Measurements from ENCODE around the gene VTA1.

The VTA1 gene

GRCh38 chr6:142235272-142235671 lies 88.2 kb downstream of the VTA1 start:
- Histone ChIP-seq H3K9me3 (ENCODE audit: insufficient read depth, low read depth, low read length) (no peaks in the 10 kb centered on the region), H3K4me2 (ENCODE audit: low read length) (no peak overlapping the region), H4K8ac (ENCODE audit: low read depth, low read length) (no peak overlapping the region), H4K12ac (ENCODE audit: low read depth, low read length) (no peak overlapping the region), H2BK120ac (ENCODE audit: insufficient read depth, low read length, poor library complexity) (no peak overlapping the region), H2AFZ (ENCODE audit: insufficient read depth, low read length, poor library complexity) (no peak overlapping the region), H3K79me1 (ENCODE audit: low read length) (no peaks in the 10 kb centered on the region), H3K18ac (ENCODE audit: low read length) (no peak overlapping the region), H4K91ac (ENCODE audit: low read depth, low read length) (no peak overlapping the region), H3K79me2 (ENCODE audit: control insufficient read depth, insufficient read depth, low read length, poor library complexity) (no peaks in the 10 kb centered on the region), H3K4me3 (ENCODE audit: low read depth, low read length) (no peak overlapping the region), H3K23ac (ENCODE audit: low read length) (no peak overlapping the region), H3K9ac (ENCODE audit: low read length) (no peak overlapping the region), H3K4me1 (ENCODE audit: control insufficient read depth in 1 of 2, insufficient read depth in 2 of 2, low read length in 2 of 2) (no peaks in the 10 kb centered on the region), H3K14ac (ENCODE audit: low read length) (no peak overlapping the region), H2BK5ac (ENCODE audit: low read depth, low read length, poor library complexity) (no peak overlapping the region), H2BK12ac (ENCODE audit: low read length) (no peak overlapping the region), H3K4ac (ENCODE audit: low read depth, low read length) (no peak overlapping the region), H3K27me3 (ENCODE audit: insufficient read depth, low read length) (no peaks in the 10 kb centered on the region), H3K27ac (ENCODE audit: low read depth, low read length) (no peak overlapping the region), H2AK5ac (ENCODE audit: low read length) (no peak overlapping the region), H3K36me3 (ENCODE audit: control insufficient read depth in 1 of 2, insufficient read depth in 2 of 2, low read length in 2 of 2) (no peaks in the 10 kb centered on the region)
- DNase-seq: no peak
- WGBS (ENCODE audit: extremely low coverage, insufficient coverage, insufficient read length): no CpG with 5 or more reads among the region's 3 CpGs

GRCh38 chr6:142235791-142236190 lies 88.7 kb downstream of the VTA1 start:
- Histone ChIP-seq H3K18ac (ENCODE audit: low read length) (no peak overlapping the region), H3K14ac (ENCODE audit: low read length) (no peak overlapping the region), H2BK5ac (ENCODE audit: low read depth, low read length, poor library complexity) (no peak overlapping the region), H2AK5ac (ENCODE audit: low read length) (no peak overlapping the region), H2BK120ac (ENCODE audit: insufficient read depth, low read length, poor library complexity) (no peak overlapping the region), H3K23ac (ENCODE audit: low read length) (no peak overlapping the region), H4K12ac (ENCODE audit: low read depth, low read length) (no peak overlapping the region), H3K4ac (ENCODE audit: low read depth, low read length) (no peak overlapping the region), H4K8ac (ENCODE audit: low read depth, low read length) (no peak overlapping the region), H3K4me1 (ENCODE audit: control insufficient read depth in 1 of 2, insufficient read depth in 2 of 2, low read length in 2 of 2) (no peaks in the 10 kb centered on the region), H3K9ac (ENCODE audit: low read length) (no peak overlapping the region), H3K4me2 (ENCODE audit: low read length) (no peak overlapping the region), H3K79me1 (ENCODE audit: low read length) (no peaks in the 10 kb centered on the region), H3K79me2 (ENCODE audit: control insufficient read depth, insufficient read depth, low read length, poor library complexity) (no peaks in the 10 kb centered on the region), H3K9me3 (ENCODE audit: insufficient read depth, low read depth, low read length) (no peaks in the 10 kb centered on the region), H4K91ac (ENCODE audit: low read depth, low read length) (no peak overlapping the region), H3K27me3 (ENCODE audit: insufficient read depth, low read length) (no peaks in the 10 kb centered on the region), H3K4me3 (ENCODE audit: low read depth, low read length) (no peak overlapping the region), H3K27ac (ENCODE audit: low read depth, low read length) (no peak overlapping the region), H2BK12ac (ENCODE audit: low read length) (no peak overlapping the region), H2AFZ (ENCODE audit: insufficient read depth, low read length, poor library complexity) (no peak overlapping the region), H3K36me3 (ENCODE audit: control insufficient read depth in 1 of 2, insufficient read depth in 2 of 2, low read length in 2 of 2) (no peaks in the 10 kb centered on the region)
- no CpG with 5 or more reads among the region's 2 CpGs for WGBS (ENCODE audit: extremely low coverage, insufficient coverage, insufficient read length)
- no peak for DNase-seq

DNA sequence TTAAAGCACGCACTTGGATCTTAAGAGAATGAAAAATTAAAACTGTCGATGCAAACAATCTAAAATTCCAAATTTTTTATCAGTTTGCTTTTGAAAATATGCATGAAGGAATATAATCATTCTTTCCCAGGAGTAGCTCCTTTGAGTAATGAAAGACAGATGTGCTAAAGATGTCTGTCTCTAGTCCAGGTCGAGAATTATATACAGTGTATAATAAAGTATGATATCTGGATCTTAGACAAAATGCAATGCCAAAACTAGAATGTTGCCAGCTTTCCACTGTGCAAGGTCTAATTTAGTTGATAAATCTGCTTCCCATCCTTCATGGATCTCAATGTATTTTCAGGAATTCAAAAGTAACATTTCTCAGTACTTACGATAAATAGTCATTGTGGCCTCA lies 89.6 kb downstream of the VTA1 start:
- Histone ChIP-seq H3K27me3 (ENCODE audit: insufficient read depth, low read length) (no peaks in the 10 kb centered on the region), H2AFZ (ENCODE audit: insufficient read depth, low read length, poor library complexity) (no peak overlapping the region), H3K36me3 (ENCODE audit: control insufficient read depth in 1 of 2, insufficient read depth in 2 of 2, low read length in 2 of 2) (no peaks in the 10 kb centered on the region), H3K9ac (ENCODE audit: low read length) (no peak overlapping the region), H3K79me1 (ENCODE audit: low read length) (no peaks in the 10 kb centered on the region), H3K9me3 (ENCODE audit: insufficient read depth, low read depth, low read length) (no peaks in the 10 kb centered on the region), H3K4me1 (ENCODE audit: control insufficient read depth in 1 of 2, insufficient read depth in 2 of 2, low read length in 2 of 2) (no peaks in the 10 kb centered on the region), H2BK120ac (ENCODE audit: insufficient read depth, low read length, poor library complexity) (no peak overlapping the region), H4K91ac (ENCODE audit: low read depth, low read length) (no peak overlapping the region), H3K4me3 (ENCODE audit: low read depth, low read length) (no peak overlapping the region), H3K27ac (ENCODE audit: low read depth, low read length) (no peak overlapping the region), H3K23ac (ENCODE audit: low read length) (no peak overlapping the region), H4K8ac (ENCODE audit: low read depth, low read length) (no peak overlapping the region), H2AK5ac (ENCODE audit: low read length) (no peak overlapping the region), H3K4ac (ENCODE audit: low read depth, low read length) (no peak overlapping the region), H2BK12ac (ENCODE audit: low read length) (no peak overlapping the region), H4K12ac (ENCODE audit: low read depth, low read length) (no peak overlapping the region), H2BK5ac (ENCODE audit: low read depth, low read length, poor library complexity) (no peak overlapping the region), H3K14ac (ENCODE audit: low read length) (no peak overlapping the region), H3K18ac (ENCODE audit: low read length) (no peak overlapping the region), H3K4me2 (ENCODE audit: low read length) (no peak overlapping the region), H3K79me2 (ENCODE audit: control insufficient read depth, insufficient read depth, low read length, poor library complexity) (no peaks in the 10 kb centered on the region)
- no peak for DNase-seq
- no CpG with 5 or more reads among the region's 4 CpGs for WGBS (ENCODE audit: extremely low coverage, insufficient coverage, insufficient read length)

GRCh38 chr6:142238881-142239280 lies 91.8 kb downstream of the VTA1 start:
- Histone ChIP-seq H3K14ac (ENCODE audit: low read length) (no peak overlapping the region), H3K4ac (ENCODE audit: low read depth, low read length) (no peak overlapping the region), H2AK5ac (ENCODE audit: low read length) (no peak overlapping the region), H2BK5ac (ENCODE audit: low read depth, low read length, poor library complexity) (no peak overlapping the region), H2BK12ac (ENCODE audit: low read length) (no peak overlapping the region), H3K18ac (ENCODE audit: low read length) (no peak overlapping the region), H4K8ac (ENCODE audit: low read depth, low read length) (no peak overlapping the region), H3K79me2 (ENCODE audit: control insufficient read depth, insufficient read depth, low read length, poor library complexity) (no peaks in the 10 kb centered on the region), H3K27ac (ENCODE audit: low read depth, low read length) (no peak overlapping the region), H3K23ac (ENCODE audit: low read length) (no peak overlapping the region), H3K27me3 (ENCODE audit: insufficient read depth, low read length) (no peaks in the 10 kb centered on the region), H4K12ac (ENCODE audit: low read depth, low read length) (no peak overlapping the region), H3K36me3 (ENCODE audit: control insufficient read depth in 1 of 2, insufficient read depth in 2 of 2, low read length in 2 of 2) (no peaks in the 10 kb centered on the region), H2BK120ac (ENCODE audit: insufficient read depth, low read length, poor library complexity) (no peak overlapping the region), H3K9ac (ENCODE audit: low read length) (no peak overlapping the region), H3K9me3 (ENCODE audit: insufficient read depth, low read depth, low read length) (no peaks in the 10 kb centered on the region), H3K4me1 (ENCODE audit: control insufficient read depth in 1 of 2, insufficient read depth in 2 of 2, low read length in 2 of 2) (peaks cover 0 to 2% of the 10 kb centered on the region in 2 experiments), H3K4me2 (ENCODE audit: low read length) (no peak overlapping the region), H4K91ac (ENCODE audit: low read depth, low read length) (no peak overlapping the region), H2AFZ (ENCODE audit: insufficient read depth, low read length, poor library complexity) (no peak overlapping the region), H3K4me3 (ENCODE audit: low read depth, low read length) (no peak overlapping the region), H3K79me1 (ENCODE audit: low read length) (no peaks in the 10 kb centered on the region)
- WGBS (ENCODE audit: extremely low coverage, insufficient coverage, insufficient read length): no CpG with 5 or more reads among the region's 3 CpGs
- no peak for DNase-seq

Measured in trophoblast cell (in vitro differentiated cells and primary cell).